Activated naive CD4-positive, alpha-beta T cell treated with anti-CD3 and anti-CD28 coated beads, Interleukin-2, amount 10 ng/mL, durations not matched to agents 7 days and 5 days (primary cell): ENCODE measurements around the gene LRBA.
A peak's percentile ranks its signal among the peaks of the same experiment; 100 is the strongest.
"Not testable (repeated sequence)": the region's sequence is repeated elsewhere in the genome, so short reads cannot be mapped to it uniquely, and the experiment has no call there.

Experiments
- CTCF ChIA-PET: fragments of 350-600 bp; sonication (Branson Sonifier 250); formaldehyde crosslinking; loops from one replicate; lab custom pipeline; 2021; ENCODE audit warnings: antibody characterized with exemption; lab: Charles Lee
- DNase-seq: peaks from one replicate; pipeline ENCODE4 v3.0.0-alpha.2; 2020
- H3K27ac Mint-ChIP-seq: one replicate; pipeline ENCODE4 v1.8.0; 2021; ENCODE audit warnings: mild to moderate bottlenecking, moderate library complexity, mixed read lengths
- H3K27me3 Mint-ChIP-seq: one replicate; pipeline ENCODE4 v1.8.0; 2021; ENCODE audit warnings: mild to moderate bottlenecking, mixed read lengths
- H3K36me3 Mint-ChIP-seq: one replicate; pipeline ENCODE4 v1.8.0; 2021; ENCODE audit warnings: mixed read lengths
- H3K4me1 Mint-ChIP-seq: one replicate; pipeline ENCODE4 v1.8.0; 2021; ENCODE audit warnings: mixed read lengths
- H3K4me3 Mint-ChIP-seq: one replicate; pipeline ENCODE4 v1.8.0; 2021; ENCODE audit warnings: mild to moderate bottlenecking, moderate library complexity, mixed read lengths
- H3K9me3 Mint-ChIP-seq: one replicate; pipeline ENCODE4 v1.8.0; 2021; ENCODE audit warnings: mixed read lengths

The LRBA gene

DNA sequence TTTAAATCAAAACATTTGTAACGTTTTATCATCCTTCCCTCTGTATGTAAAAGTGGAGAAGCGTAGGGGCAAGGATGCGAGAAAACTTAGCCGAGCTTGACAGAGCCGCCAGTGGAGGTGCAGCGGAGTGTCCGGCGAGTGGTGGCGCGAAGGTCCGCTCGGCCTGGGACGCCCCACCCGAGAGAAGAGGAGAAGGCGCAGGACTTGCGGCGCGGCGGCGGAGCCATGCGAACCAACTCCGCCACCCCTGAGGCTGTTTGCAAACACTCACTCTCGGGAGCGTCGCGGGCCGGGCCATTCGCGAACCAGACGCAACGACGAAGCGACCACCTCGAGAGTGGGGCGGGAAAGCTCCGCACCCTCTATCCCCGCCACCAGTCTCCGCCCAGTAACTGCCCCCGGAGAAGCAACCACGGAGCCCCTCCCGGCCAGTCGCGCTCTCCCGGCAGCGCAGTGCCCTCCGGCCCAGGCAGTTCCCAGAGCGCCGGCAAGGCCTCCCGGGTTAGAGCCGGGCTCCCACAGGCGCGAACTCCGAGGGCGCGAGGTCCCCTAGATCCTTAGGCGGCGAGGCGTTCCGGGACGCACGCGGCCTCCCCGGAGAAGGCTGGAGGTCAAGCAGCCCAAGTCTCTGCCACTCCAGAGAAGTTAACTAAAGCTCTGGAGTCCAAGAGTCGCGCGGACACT lies 435.4 kb downstream of the LRBA start:
- H3K27ac Mint-ChIP-seq, result no peak overlapping the region
- H3K9me3 Mint-ChIP-seq, result peaks cover 10% of the 10 kb centered on the region
- H3K4me1 Mint-ChIP-seq, result no peaks in the 10 kb centered on the region
- CTCF ChIA-PET, result no interaction called here
- H3K27me3 Mint-ChIP-seq, result no peaks in the 10 kb centered on the region
- H3K36me3 Mint-ChIP-seq, result peaks cover 39% of the 10 kb centered on the region
- no peak overlapping the region for H3K4me3 Mint-ChIP-seq
- no peak for DNase-seq

- peaks cover 10% of the 10 kb centered on the region for H3K9me3 Mint-ChIP-seq
- no peaks in the 10 kb centered on the region for H3K4me1 Mint-ChIP-seq
- no peak for DNase-seq
- no peaks in the 10 kb centered on the region for H3K27me3 Mint-ChIP-seq
- H3K27ac Mint-ChIP-seq, result no peak overlapping the region
- CTCF ChIA-PET, result no interaction called here
- H3K4me3 Mint-ChIP-seq, result no peak overlapping the region
- H3K36me3 Mint-ChIP-seq, result peaks cover 36% of the 10 kb centered on the region
Observed at GRCh38 chr4:150578745-150579501, 436.2 kb downstream of the LRBA start.

DNA sequence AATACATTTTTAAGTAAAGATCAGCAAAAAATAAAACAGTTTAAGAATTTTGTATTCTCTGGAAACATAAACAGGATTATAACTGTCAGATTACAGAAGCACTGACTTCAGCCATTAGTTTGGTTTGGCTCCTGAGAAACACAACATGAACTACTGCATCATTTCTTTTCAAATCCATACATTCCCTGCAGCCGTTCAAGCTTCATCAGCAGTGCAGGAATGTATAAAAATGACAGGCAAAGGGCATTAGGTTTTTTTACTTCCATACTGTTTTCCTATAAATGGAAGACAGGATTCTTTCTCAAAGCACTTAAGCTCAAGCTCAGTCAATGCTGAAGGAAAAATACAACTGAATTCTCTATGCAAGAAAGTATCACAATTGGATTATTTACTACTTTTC lies 437.3 kb downstream of the LRBA start:
- H3K36me3 Mint-ChIP-seq, result peaks cover 28% of the 10 kb centered on the region
- no peak overlapping the region for H3K27ac Mint-ChIP-seq
- DNase-seq, result no peak
- H3K27me3 Mint-ChIP-seq, result no peaks in the 10 kb centered on the region
- CTCF ChIA-PET, result no interaction called here
- H3K4me3 Mint-ChIP-seq, result no peak overlapping the region
- peaks cover 10% of the 10 kb centered on the region for H3K9me3 Mint-ChIP-seq
- no peaks in the 10 kb centered on the region for H3K4me1 Mint-ChIP-seq

GRCh38 chr4:150574678-150575077 lies 440.4 kb downstream of the LRBA start:
- CTCF ChIA-PET, result interaction anchor here (0.9 kb wide), 1 partner anchor 292 kb away, joined by 3 read pairs; no protein-coding TSS in a partner anchor
- H3K4me3 Mint-ChIP-seq, result no peak overlapping the region

DNA sequence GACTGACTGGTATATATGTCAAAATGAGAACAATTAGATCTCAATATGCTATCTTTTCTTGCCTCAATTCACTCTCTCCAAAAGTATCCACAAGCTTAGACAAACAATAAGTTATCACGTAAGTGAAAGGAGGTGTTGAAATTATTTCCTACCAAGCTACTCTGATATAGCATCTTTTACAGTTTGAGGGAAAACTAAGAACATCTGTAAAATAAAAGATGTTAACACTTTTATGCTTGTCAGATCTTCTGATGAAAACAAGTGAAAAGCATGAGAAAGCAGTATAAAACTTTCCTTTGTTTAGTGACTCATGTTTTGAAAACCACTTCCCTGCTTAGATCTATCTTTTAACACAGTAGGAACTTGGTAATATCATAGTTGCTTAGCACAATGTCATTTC lies 441.6 kb downstream of the LRBA start:
- no peak overlapping the region for H3K4me3 Mint-ChIP-seq
- H3K4me1 Mint-ChIP-seq, result no peaks in the 10 kb centered on the region
- H3K36me3 Mint-ChIP-seq, result no peaks in the 10 kb centered on the region
- DNase-seq, result no peak
- H3K9me3 Mint-ChIP-seq, result no peaks in the 10 kb centered on the region
- H3K27ac Mint-ChIP-seq, result no peak overlapping the region
- no peaks in the 10 kb centered on the region for H3K27me3 Mint-ChIP-seq
- CTCF ChIA-PET, result no interaction called here

More at GRCh38 chr4:150574678-150575077, 440.4 kb downstream of the LRBA start:
- Mint-ChIP-seq H3K9me3 (no peaks in the 10 kb centered on the region), H3K4me1 (no peaks in the 10 kb centered on the region), H3K27me3 (no peaks in the 10 kb centered on the region), H3K27ac (no peak overlapping the region), H3K36me3 (peaks cover 6% of the 10 kb centered on the region)
- no peak for DNase-seq

DNA sequence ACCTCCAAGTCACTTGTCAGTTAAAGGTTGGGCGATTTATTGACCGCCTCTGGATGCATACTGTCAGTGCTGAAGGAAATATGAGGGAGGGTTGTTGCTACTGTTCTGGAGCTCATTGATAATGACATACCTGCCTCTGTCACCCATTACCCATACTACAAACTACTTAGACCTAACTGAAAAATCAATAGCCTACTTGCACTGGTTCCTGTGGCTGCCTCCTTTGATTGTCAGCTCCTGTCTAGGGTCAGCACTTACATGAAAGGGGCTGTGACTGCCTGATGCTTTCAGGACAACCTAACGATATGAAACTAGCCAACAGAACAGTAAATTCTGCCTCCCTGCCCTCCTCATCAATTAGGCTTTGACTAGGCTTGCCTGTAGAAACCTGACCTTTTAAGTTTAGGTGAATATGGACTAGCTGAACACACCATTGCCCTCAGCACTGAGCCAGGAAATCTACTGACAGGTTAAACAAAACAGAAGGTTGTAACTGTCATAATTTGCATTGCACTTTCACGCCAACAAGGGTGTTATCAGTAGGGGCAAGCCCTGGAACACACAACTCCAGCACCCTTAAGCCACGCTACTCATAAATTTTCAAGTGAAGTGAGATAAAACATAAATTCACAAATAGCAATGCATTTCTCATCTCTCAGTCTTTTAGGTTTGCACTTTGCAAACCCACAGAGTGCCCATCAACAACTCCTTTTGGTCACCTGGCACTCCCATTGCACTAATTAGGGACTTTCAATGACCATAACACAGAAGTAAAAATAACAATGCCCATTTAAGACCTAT lies 442.2 kb downstream of the LRBA start:
- H3K9me3 Mint-ChIP-seq, result no peaks in the 10 kb centered on the region
- no peak for DNase-seq
- H3K27me3 Mint-ChIP-seq, result no peaks in the 10 kb centered on the region
- H3K4me3 Mint-ChIP-seq, result no peak overlapping the region
- H3K4me1 Mint-ChIP-seq, result no peaks in the 10 kb centered on the region
- CTCF ChIA-PET, result no interaction called here
- H3K27ac Mint-ChIP-seq, result peak overlapping the region; percentile 24
- H3K36me3 Mint-ChIP-seq, result no peaks in the 10 kb centered on the region

DNA sequence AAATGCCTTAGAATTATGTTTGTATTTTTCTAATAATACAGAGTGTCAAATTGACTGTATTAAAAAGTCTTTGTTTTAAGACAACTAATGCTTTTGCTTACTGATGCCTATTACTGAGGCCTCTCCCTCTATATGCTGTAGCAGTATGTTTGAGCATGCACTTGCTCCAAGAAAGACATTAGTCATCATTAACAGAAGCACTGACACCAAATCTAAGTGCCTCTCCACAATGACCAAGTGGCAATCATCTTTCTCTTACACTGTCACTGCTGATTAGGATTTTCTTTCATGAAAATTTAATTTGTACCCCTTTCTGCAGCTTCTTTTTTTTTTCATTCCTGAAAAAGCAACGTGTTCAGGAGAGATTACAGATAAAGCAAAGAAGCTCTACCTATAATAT lies 444.2 kb downstream of the LRBA start:
- H3K4me3 Mint-ChIP-seq, result no peak overlapping the region
- DNase-seq, result no peak
- no peaks in the 10 kb centered on the region for H3K9me3 Mint-ChIP-seq
- no peaks in the 10 kb centered on the region for H3K4me1 Mint-ChIP-seq
- H3K36me3 Mint-ChIP-seq, result no peaks in the 10 kb centered on the region
- CTCF ChIA-PET, result no interaction called here
- H3K27ac Mint-ChIP-seq, result no peak overlapping the region
- H3K27me3 Mint-ChIP-seq, result no peaks in the 10 kb centered on the region

DNA sequence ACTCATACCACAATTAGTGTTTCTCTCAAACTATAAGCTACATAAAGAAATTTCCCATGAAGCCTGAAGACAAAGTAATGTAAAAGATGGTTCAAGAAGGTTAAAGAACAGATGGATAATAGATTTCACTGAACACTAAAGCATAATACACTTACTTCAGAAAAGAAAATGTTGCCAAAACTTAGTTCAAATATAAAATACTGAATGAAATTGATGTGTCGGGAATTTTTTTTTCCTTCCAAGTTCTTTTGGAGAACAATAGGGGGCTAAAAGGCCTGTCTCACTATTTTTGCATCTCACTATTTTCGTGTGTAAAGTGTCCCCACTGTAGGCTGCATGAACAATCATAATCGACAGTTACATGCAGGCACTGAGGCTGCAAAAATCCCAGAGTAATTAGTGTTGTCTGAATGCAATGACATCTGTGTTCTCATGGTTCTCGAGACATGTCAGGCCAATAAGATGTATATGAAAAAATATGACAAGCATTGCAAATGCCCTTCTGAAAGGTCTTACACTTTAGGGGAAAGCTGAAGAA lies 445.0 kb downstream of the LRBA start:
- DNase-seq, result no peak
- Mint-ChIP-seq H3K36me3 (peaks cover under 1% of the 10 kb centered on the region), H3K4me1 (no peaks in the 10 kb centered on the region), H3K9me3 (peaks cover under 1% of the 10 kb centered on the region), H3K27me3 (no peaks in the 10 kb centered on the region), H3K27ac (no peak overlapping the region), H3K4me3 (no peak overlapping the region)
- CTCF ChIA-PET, result no interaction called here

DNA sequence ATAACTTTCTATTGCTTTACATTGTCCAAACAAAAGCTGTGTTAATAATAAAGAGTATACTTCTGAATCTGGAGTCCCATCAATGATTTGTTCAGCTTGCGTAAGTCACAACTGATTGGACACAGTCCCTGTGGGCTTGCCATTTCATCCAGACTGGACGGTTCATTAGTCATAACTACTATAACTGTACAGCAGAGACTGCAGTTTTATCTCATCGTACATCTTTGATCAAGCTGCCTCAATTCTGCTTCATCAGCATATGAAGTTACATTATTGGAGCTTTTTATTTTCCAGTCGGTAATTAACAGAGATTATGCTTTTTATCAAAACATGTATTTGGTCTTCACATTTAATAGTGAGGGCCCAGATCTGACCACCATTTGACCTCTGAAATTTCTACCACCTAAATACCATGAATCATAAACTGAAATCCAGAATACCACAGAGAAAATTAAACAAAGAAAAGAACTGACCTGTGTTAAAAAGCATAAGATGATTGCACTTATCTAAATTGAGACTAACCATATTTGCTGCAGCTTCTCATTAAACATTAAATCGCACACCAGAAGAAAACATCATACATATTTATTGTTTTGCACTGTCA lies 445.6 kb downstream of the LRBA start:
- CTCF ChIA-PET, result no interaction called here

GRCh38 chr4:150567070-150567469 lies 448.0 kb downstream of the LRBA start:
- H3K4me3 Mint-ChIP-seq, result no peak overlapping the region
- peaks cover 6% of the 10 kb centered on the region for H3K9me3 Mint-ChIP-seq
- H3K27me3 Mint-ChIP-seq, result no peaks in the 10 kb centered on the region
- no peak overlapping the region for H3K27ac Mint-ChIP-seq
- no peak for DNase-seq
- H3K4me1 Mint-ChIP-seq, result no peaks in the 10 kb centered on the region
- peaks cover 12% of the 10 kb centered on the region for H3K36me3 Mint-ChIP-seq
- CTCF ChIA-PET, result no interaction called here

More for the DNA sequence above, 445.6 kb downstream of the LRBA start:
- H3K9me3 Mint-ChIP-seq, result peaks cover 6% of the 10 kb centered on the region
- H3K4me1 Mint-ChIP-seq, result no peaks in the 10 kb centered on the region
- H3K27ac Mint-ChIP-seq, result no peak overlapping the region
- H3K4me3 Mint-ChIP-seq, result no peak overlapping the region
- no peak for DNase-seq
- H3K36me3 Mint-ChIP-seq, result peaks cover 6% of the 10 kb centered on the region
- no peaks in the 10 kb centered on the region for H3K27me3 Mint-ChIP-seq

DNA sequence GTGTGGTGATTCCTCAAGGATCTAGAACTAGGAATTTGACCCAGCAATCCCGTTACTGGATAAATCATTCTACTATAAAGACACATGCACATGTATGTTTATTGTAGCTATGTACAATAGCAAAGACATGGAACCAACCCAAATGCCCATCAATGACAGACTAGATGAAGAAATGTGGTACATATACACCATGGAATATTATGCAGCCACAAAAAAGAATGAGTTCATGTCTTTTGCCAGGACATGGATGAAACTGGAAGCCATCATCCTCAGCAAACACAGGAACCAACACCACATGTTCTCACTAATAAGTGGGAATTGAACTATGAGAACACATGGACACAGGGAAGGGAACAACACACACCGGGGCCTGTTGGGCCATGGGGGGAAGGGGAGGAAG lies 450.1 kb downstream of the LRBA start:
- H3K27ac Mint-ChIP-seq, result not testable (repeated sequence)

GRCh38 chr4:150562751-150563150 lies 452.3 kb downstream of the LRBA start:
- Mint-ChIP-seq H3K4me1 (no peaks in the 10 kb centered on the region), H3K4me3 (no peak overlapping the region), H3K27ac (no peak overlapping the region), H3K27me3 (no peaks in the 10 kb centered on the region), H3K36me3 (peaks cover 12% of the 10 kb centered on the region), H3K9me3 (peaks cover 8% of the 10 kb centered on the region)
- CTCF ChIA-PET, result no interaction called here
- no peak for DNase-seq

More for the DNA sequence above, 450.1 kb downstream of the LRBA start:
- H3K9me3 Mint-ChIP-seq, H3K4me1 Mint-ChIP-seq, H3K4me3 Mint-ChIP-seq, DNase-seq, CTCF ChIA-PET, H3K27me3 Mint-ChIP-seq: not testable (repeated sequence)
- peaks cover 12% of the 10 kb centered on the region for H3K36me3 Mint-ChIP-seq

- Mint-ChIP-seq H3K36me3 (peaks cover 12% of the 10 kb centered on the region), H3K4me3 (no peak overlapping the region), H3K27me3 (no peaks in the 10 kb centered on the region), H3K4me1 (no peaks in the 10 kb centered on the region), H3K9me3 (peaks cover 8% of the 10 kb centered on the region), H3K27ac (no peak overlapping the region)
- no peak for DNase-seq
- CTCF ChIA-PET, result no interaction called here
Observed at GRCh38 chr4:150562250-150562649, 452.8 kb downstream of the LRBA start.
